ENCODE results near the gene DAZL.

DAZL gene

DNA sequence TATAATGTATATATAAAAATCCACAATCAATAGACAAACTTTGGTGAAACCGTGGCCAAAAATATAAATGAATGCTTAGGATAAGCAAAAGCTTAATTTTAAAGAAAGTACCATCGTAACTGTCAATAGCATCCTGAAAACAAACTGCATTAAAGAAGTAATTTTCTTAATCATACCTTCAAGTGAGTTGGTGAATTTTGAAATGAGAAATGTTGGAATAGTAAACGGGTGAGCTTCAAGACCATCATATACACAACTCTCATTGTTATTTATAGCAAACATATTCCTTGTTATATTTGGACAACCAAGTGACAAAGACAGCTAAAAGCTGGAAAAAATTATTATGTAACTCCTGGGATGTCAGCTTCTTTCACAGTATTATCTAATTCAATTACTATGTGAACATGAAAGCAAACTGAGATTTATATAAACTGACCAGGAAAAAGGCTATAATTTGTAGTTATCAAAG is 3.7 kb downstream of the DAZL start:
- Histone ChIP-seq H2BK12ac (ENCODE audit: low read length) (no peak overlapping the region), H4K91ac (ENCODE audit: low read depth, low read length) (no peak overlapping the region), H4K8ac (ENCODE audit: low read depth, low read length) (no peak overlapping the region), H3K18ac (ENCODE audit: low read length) (no peak overlapping the region), H3K4ac (ENCODE audit: low read depth, low read length) (no peak overlapping the region), H3K36me3 (ENCODE audit: control insufficient read depth in 1 of 2, insufficient read depth in 2 of 2, low read length in 2 of 2) (no peaks in the 10 kb centered on the region), H2AFZ (ENCODE audit: insufficient read depth, low read length, poor library complexity) (no peak overlapping the region), H3K4me1 (ENCODE audit: control insufficient read depth in 1 of 2, insufficient read depth in 2 of 2, low read length in 2 of 2) (peaks cover 2 to 6% of the 10 kb centered on the region in 2 experiments), H3K9me3 (ENCODE audit: insufficient read depth, low read depth, low read length) (no peaks in the 10 kb centered on the region), H3K9ac (ENCODE audit: low read length) (no peak overlapping the region), H4K12ac (ENCODE audit: low read depth, low read length) (no peak overlapping the region), H3K4me3 (ENCODE audit: low read depth, low read length) (no peak overlapping the region), H3K14ac (ENCODE audit: low read length) (no peak overlapping the region), H2BK5ac (ENCODE audit: low read depth, low read length, poor library complexity) (no peak overlapping the region), H3K23ac (ENCODE audit: low read length) (no peak overlapping the region), H2AK5ac (ENCODE audit: low read length) (no peak overlapping the region), H3K79me1 (ENCODE audit: low read length) (peaks cover 4% of the 10 kb centered on the region), H2BK120ac (ENCODE audit: insufficient read depth, low read length, poor library complexity) (no peak overlapping the region), H3K79me2 (ENCODE audit: control insufficient read depth, insufficient read depth, low read length, poor library complexity) (no peaks in the 10 kb centered on the region), H3K4me2 (ENCODE audit: low read length) (no peak overlapping the region), H3K27ac (ENCODE audit: low read depth, low read length) (no peak overlapping the region), H3K27me3 (ENCODE audit: insufficient read depth, low read length) (no peaks in the 10 kb centered on the region)
- no peak for DNase-seq
- WGBS (ENCODE audit: extremely low coverage, insufficient coverage, insufficient read length) = no CpG with 5 or more reads among the region's 3 CpGs

GRCh38 chr3:16600780-16601536 is 4.3 kb downstream of the DAZL start:
- no CpG with 5 or more reads among the region's 7 CpGs for WGBS (ENCODE audit: extremely low coverage, insufficient coverage, insufficient read length)
- no peaks in the 10 kb centered on the region for H3K9me3 ChIP-seq (ENCODE audit: insufficient read depth, low read depth, low read length)
- no peak overlapping the region for H3K4me2 ChIP-seq (ENCODE audit: low read length)
- H3K4ac ChIP-seq (ENCODE audit: low read depth, low read length) = no peak overlapping the region
- no peak overlapping the region for H3K14ac ChIP-seq (ENCODE audit: low read length)
- H3K9ac ChIP-seq (ENCODE audit: low read length) = no peak overlapping the region
- H3K79me1 ChIP-seq (ENCODE audit: low read length) = peaks cover 2% of the 10 kb centered on the region
- no peak overlapping the region for H3K23ac ChIP-seq (ENCODE audit: low read length)
- no peak overlapping the region for H2BK12ac ChIP-seq (ENCODE audit: low read length)
- peak; percentile 74 to 94 for DNase-seq
- H3K27ac ChIP-seq (ENCODE audit: low read depth, low read length) = no peak overlapping the region
- no peak overlapping the region for H4K12ac ChIP-seq (ENCODE audit: low read depth, low read length)
- no peaks in the 10 kb centered on the region for H3K36me3 ChIP-seq (ENCODE audit: control insufficient read depth in 1 of 2, insufficient read depth in 2 of 2, low read length in 2 of 2)
- no peak overlapping the region for H2AK5ac ChIP-seq (ENCODE audit: low read length)
- no peak overlapping the region for H2AFZ ChIP-seq (ENCODE audit: insufficient read depth, low read length, poor library complexity)
- H4K91ac ChIP-seq (ENCODE audit: low read depth, low read length) = no peak overlapping the region
- no peak overlapping the region for H2BK5ac ChIP-seq (ENCODE audit: low read depth, low read length, poor library complexity)
- H2BK120ac ChIP-seq (ENCODE audit: insufficient read depth, low read length, poor library complexity) = no peak overlapping the region
- H3K18ac ChIP-seq (ENCODE audit: low read length) = no peak overlapping the region
- no peak overlapping the region for H4K8ac ChIP-seq (ENCODE audit: low read depth, low read length)
- H3K4me1 ChIP-seq (ENCODE audit: control insufficient read depth in 1 of 2, insufficient read depth in 2 of 2, low read length in 2 of 2) = peaks cover 1 to 2% of the 10 kb centered on the region in 2 experiments
- H3K27me3 ChIP-seq (ENCODE audit: insufficient read depth, low read length) = no peaks in the 10 kb centered on the region
- H3K4me3 ChIP-seq (ENCODE audit: low read depth, low read length) = no peak overlapping the region
- no peaks in the 10 kb centered on the region for H3K79me2 ChIP-seq (ENCODE audit: control insufficient read depth, insufficient read depth, low read length, poor library complexity)

GRCh38 chr3:16599694-16600093 is 5.5 kb downstream of the DAZL start:
- Histone ChIP-seq H3K14ac (ENCODE audit: low read length) (no peak overlapping the region), H3K27ac (ENCODE audit: low read depth, low read length) (no peak overlapping the region), H3K9ac (ENCODE audit: low read length) (no peak overlapping the region), H3K4me1 (ENCODE audit: control insufficient read depth in 1 of 2, insufficient read depth in 2 of 2, low read length in 2 of 2) (no peaks in the 10 kb centered on the region), H4K8ac (ENCODE audit: low read depth, low read length) (no peak overlapping the region), H3K18ac (ENCODE audit: low read length) (no peak overlapping the region), H3K23ac (ENCODE audit: low read length) (no peak overlapping the region), H3K9me3 (ENCODE audit: insufficient read depth, low read depth, low read length) (no peaks in the 10 kb centered on the region), H3K36me3 (ENCODE audit: control insufficient read depth in 1 of 2, insufficient read depth in 2 of 2, low read length in 2 of 2) (no peaks in the 10 kb centered on the region), H3K79me2 (ENCODE audit: control insufficient read depth, insufficient read depth, low read length, poor library complexity) (no peaks in the 10 kb centered on the region), H2AFZ (ENCODE audit: insufficient read depth, low read length, poor library complexity) (no peak overlapping the region), H3K27me3 (ENCODE audit: insufficient read depth, low read length) (no peaks in the 10 kb centered on the region), H2BK5ac (ENCODE audit: low read depth, low read length, poor library complexity) (no peak overlapping the region), H3K4me3 (ENCODE audit: low read depth, low read length) (no peak overlapping the region), H2AK5ac (ENCODE audit: low read length) (no peak overlapping the region), H3K79me1 (ENCODE audit: low read length) (no peaks in the 10 kb centered on the region), H4K91ac (ENCODE audit: low read depth, low read length) (no peak overlapping the region), H3K4me2 (ENCODE audit: low read length) (no peak overlapping the region), H4K12ac (ENCODE audit: low read depth, low read length) (no peak overlapping the region), H2BK120ac (ENCODE audit: insufficient read depth, low read length, poor library complexity) (no peak overlapping the region), H2BK12ac (ENCODE audit: low read length) (no peak overlapping the region), H3K4ac (ENCODE audit: low read depth, low read length) (no peak overlapping the region)
- no CpG with 5 or more reads among the region's 3 CpGs for WGBS (ENCODE audit: extremely low coverage, insufficient coverage, insufficient read length)
- no peak for DNase-seq

- WGBS (ENCODE audit: extremely low coverage, insufficient coverage, insufficient read length) = no CpG with 5 or more reads among the region's 5 CpGs
- Histone ChIP-seq H3K4me3 (ENCODE audit: low read depth, low read length) (no peak overlapping the region), H3K4ac (ENCODE audit: low read depth, low read length) (no peak overlapping the region)
Observed at GRCh38 chr3:16596352-16597032, 8.7 kb downstream of the DAZL start.

More at GRCh38 chr3:16596352-16597032, 8.7 kb downstream of the DAZL start:
- Histone ChIP-seq H3K27me3 (ENCODE audit: insufficient read depth, low read length) (no peaks in the 10 kb centered on the region), H3K23ac (ENCODE audit: low read length) (no peak overlapping the region), H3K79me1 (ENCODE audit: low read length) (no peaks in the 10 kb centered on the region), H3K18ac (ENCODE audit: low read length) (no peak overlapping the region), H2BK12ac (ENCODE audit: low read length) (no peak overlapping the region), H2BK120ac (ENCODE audit: insufficient read depth, low read length, poor library complexity) (no peak overlapping the region), H2AFZ (ENCODE audit: insufficient read depth, low read length, poor library complexity) (no peak overlapping the region), H4K12ac (ENCODE audit: low read depth, low read length) (no peak overlapping the region), H3K4me2 (ENCODE audit: low read length) (no peak overlapping the region), H4K91ac (ENCODE audit: low read depth, low read length) (no peak overlapping the region), H3K4me1 (ENCODE audit: control insufficient read depth in 1 of 2, insufficient read depth in 2 of 2, low read length in 2 of 2) (no peaks in the 10 kb centered on the region), H3K36me3 (ENCODE audit: control insufficient read depth in 1 of 2, insufficient read depth in 2 of 2, low read length in 2 of 2) (no peaks in the 10 kb centered on the region), H3K9ac (ENCODE audit: low read length) (no peak overlapping the region), H2AK5ac (ENCODE audit: low read length) (no peak overlapping the region), H3K14ac (ENCODE audit: low read length) (no peak overlapping the region), H4K8ac (ENCODE audit: low read depth, low read length) (no peak overlapping the region), H3K9me3 (ENCODE audit: insufficient read depth, low read depth, low read length) (no peaks in the 10 kb centered on the region), H2BK5ac (ENCODE audit: low read depth, low read length, poor library complexity) (no peak overlapping the region), H3K79me2 (ENCODE audit: control insufficient read depth, insufficient read depth, low read length, poor library complexity) (no peaks in the 10 kb centered on the region), H3K27ac (ENCODE audit: low read depth, low read length) (no peak overlapping the region)
- no peak for DNase-seq

Data from trophoblast cell (in vitro differentiated cells and primary cell).